ENCODE results near the gene TRIO. TPM values are rescaled to one million over a fixed set of nuclear protein-coding genes. Genes with fewer than 3 reads are reported as not detected.

The TRIO gene
- polyA plus RNA-seq, 1 of the 3 experiments (the other 2 are of a cell fraction): 229 TPM

DNA sequence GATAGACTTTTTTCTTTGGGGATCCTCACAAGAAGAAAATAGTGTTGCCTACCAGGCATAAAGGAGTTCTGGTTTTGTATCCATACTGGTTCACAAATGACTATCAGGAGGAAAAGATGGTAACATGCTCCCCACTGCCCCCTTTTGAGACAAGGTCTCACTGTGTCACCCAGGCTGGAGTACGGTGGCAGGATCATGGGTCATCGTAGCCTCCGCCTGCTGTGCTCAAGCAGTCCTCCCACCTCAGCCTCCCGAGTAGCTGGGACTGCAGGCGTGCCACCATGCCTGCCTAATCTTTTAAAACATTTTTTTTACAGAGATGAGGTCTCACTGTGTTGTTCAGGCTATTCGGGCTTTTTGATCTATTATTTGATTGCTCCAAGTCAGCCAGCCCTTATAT lies 99.3 kb downstream of the TRIO start:
- WGBS (ENCODE audit: low lambda C conversion rate): 90% methylated on average over 6 of the region's 6 CpGs
- Histone ChIP-seq H3K27ac (ENCODE audit: low read depth in 2 of 2, low read length in 1 of 2) (no peak overlapping the region), H2AFZ (ENCODE audit: low read depth) (no peak overlapping the region), H3K79me2 (ENCODE audit: insufficient read depth) (peaks cover 100% of the 10 kb centered on the region), H3F3A (replicated peaks; ENCODE audit: insufficient read depth) (no peaks in the 10 kb centered on the region), H3K4me3 (ENCODE audit: low read depth in 2 of 2, low read length in 1 of 2) (no peak overlapping the region), H3K27me3 (ENCODE audit: insufficient read depth) (no peaks in the 10 kb centered on the region), H3K9me3 (no peaks in the 10 kb centered on the region), H4K20me1 (ENCODE audit: insufficient read depth) (peaks cover 100% of the 10 kb centered on the region), H3K36me3 (replicated peaks in 1 of 2; ENCODE audit: control insufficient read depth in 1 of 2, insufficient read depth in 2 of 2, low read length in 1 of 2) (no peaks in the 10 kb centered on the region), H3K4me1 (ENCODE audit: control insufficient read depth in 1 of 2, insufficient read depth in 2 of 2, low read depth in 1 of 2, low read length in 1 of 2) (peaks cover 58 to 61% of the 10 kb centered on the region in 2 experiments), H3K9me2 (no peaks in the 10 kb centered on the region), H3K4me2 (no peak overlapping the region), H3K9ac (no peak overlapping the region)
- DNase-seq: no peak
- TF ChIP-seq, protein P1, sequence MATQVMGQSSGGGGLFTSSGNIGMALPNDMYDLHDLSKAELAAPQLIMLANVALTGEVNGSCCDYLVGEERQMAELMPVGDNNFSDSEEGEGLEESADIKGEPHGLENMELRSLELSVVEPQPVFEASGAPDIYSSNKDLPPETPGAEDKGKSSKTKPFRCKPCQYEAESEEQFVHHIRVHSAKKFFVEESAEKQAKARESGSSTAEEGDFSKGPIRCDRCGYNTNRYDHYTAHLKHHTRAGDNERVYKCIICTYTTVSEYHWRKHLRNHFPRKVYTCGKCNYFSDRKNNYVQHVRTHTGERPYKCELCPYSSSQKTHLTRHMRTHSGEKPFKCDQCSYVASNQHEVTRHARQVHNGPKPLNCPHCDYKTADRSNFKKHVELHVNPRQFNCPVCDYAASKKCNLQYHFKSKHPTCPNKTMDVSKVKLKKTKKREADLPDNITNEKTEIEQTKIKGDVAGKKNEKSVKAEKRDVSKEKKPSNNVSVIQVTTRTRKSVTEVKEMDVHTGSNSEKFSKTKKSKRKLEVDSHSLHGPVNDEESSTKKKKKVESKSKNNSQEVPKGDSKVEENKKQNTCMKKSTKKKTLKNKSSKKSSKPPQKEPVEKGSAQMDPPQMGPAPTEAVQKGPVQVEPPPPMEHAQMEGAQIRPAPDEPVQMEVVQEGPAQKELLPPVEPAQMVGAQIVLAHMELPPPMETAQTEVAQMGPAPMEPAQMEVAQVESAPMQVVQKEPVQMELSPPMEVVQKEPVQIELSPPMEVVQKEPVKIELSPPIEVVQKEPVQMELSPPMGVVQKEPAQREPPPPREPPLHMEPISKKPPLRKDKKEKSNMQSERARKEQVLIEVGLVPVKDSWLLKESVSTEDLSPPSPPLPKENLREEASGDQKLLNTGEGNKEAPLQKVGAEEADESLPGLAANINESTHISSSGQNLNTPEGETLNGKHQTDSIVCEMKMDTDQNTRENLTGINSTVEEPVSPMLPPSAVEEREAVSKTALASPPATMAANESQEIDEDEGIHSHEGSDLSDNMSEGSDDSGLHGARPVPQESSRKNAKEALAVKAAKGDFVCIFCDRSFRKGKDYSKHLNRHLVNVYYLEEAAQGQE (IDR thresholded peaks at IDR 0.05; ENCODE audit: low read depth, low read length): no peak
- CTCF ChIA-PET: interaction anchor here (1.4 kb wide), 1 partner anchor 134 kb away, joined by 3 read pairs; no protein-coding TSS in a partner anchor
- POLR2A ChIA-PET: no interaction called here

DNA sequence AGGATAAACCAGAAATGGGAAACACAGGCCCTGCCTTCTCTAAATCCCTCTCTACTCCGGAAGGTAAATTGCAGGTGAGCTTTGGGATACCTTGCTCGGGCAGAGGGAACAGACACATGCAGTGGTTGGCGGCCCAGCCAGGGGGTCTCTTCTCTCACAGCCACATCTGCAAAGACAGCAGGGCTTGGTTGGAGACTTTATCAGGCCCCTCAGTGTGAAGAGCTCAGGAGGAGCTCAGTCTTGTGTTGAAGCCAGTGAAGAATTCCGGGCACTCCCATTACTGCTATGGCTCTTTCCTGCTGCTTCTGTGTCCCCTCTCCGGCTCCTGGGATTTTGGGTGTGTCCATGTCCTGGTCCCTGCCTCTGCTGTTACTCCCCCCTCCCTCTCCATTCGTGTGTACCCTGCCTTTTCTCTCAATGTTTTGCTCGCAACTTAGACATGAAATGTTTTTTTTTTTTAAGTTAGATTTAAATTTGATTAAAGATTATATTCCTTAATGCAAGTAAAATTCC lies 99.8 kb downstream of the TRIO start:
- Histone ChIP-seq H3K79me2 (ENCODE audit: insufficient read depth) (peaks cover 100% of the 10 kb centered on the region), H3K4me1 (ENCODE audit: control insufficient read depth in 1 of 2, insufficient read depth in 2 of 2, low read depth in 1 of 2, low read length in 1 of 2) (peaks cover 55 to 56% of the 10 kb centered on the region in 2 experiments)
- no peak for TF ChIP-seq YY1 (IDR thresholded peaks at IDR 0.05; ENCODE audit: low read depth)
- no peak for TF ChIP-seq FOXJ3 (CRISPR knock-in tag; IDR thresholded peaks at IDR 0.05)
- no peak for TF ChIP-seq SMC3 (IDR thresholded peaks at IDR 0.05; ENCODE audit: low read depth, low read length)
- TF ChIP-seq, protein P2, sequence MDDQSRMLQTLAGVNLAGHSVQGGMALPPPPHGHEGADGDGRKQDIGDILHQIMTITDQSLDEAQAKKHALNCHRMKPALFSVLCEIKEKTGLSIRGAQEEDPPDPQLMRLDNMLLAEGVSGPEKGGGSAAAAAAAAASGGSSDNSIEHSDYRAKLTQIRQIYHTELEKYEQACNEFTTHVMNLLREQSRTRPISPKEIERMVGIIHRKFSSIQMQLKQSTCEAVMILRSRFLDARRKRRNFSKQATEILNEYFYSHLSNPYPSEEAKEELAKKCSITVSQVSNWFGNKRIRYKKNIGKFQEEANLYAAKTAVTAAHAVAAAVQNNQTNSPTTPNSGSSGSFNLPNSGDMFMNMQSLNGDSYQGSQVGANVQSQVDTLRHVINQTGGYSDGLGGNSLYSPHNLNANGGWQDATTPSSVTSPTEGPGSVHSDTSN (IDR thresholded peaks at IDR 0.05): no peak
- no peak for TF ChIP-seq RXRA (IDR thresholded peaks at IDR 0.05; ENCODE audit: borderline replicate concordance, low read depth)
- TF ChIP-seq NFIC (IDR thresholded peaks at IDR 0.05; ENCODE audit: borderline replicate concordance): no peak
- TF ChIP-seq MEF2A (IDR thresholded peaks at IDR 0.05; ENCODE audit: borderline replicate concordance, low read depth): no peak
- TF ChIP-seq TEAD4 (IDR thresholded peaks at IDR 0.05; ENCODE audit: borderline replicate concordance, insufficient read depth): no peak
- TF ChIP-seq RCOR1 (IDR thresholded peaks at IDR 0.05; ENCODE audit: low read length): no peak
- TF ChIP-seq TCF12 (IDR thresholded peaks at IDR 0.05): no peak
- TF ChIP-seq RFX5 (IDR thresholded peaks at IDR 0.05; ENCODE audit: low read length): no peak
- TF ChIP-seq SIN3A (IDR thresholded peaks at IDR 0.05; ENCODE audit: borderline replicate concordance, low read depth, low read length): no peak
- TF ChIP-seq, protein P3, sequence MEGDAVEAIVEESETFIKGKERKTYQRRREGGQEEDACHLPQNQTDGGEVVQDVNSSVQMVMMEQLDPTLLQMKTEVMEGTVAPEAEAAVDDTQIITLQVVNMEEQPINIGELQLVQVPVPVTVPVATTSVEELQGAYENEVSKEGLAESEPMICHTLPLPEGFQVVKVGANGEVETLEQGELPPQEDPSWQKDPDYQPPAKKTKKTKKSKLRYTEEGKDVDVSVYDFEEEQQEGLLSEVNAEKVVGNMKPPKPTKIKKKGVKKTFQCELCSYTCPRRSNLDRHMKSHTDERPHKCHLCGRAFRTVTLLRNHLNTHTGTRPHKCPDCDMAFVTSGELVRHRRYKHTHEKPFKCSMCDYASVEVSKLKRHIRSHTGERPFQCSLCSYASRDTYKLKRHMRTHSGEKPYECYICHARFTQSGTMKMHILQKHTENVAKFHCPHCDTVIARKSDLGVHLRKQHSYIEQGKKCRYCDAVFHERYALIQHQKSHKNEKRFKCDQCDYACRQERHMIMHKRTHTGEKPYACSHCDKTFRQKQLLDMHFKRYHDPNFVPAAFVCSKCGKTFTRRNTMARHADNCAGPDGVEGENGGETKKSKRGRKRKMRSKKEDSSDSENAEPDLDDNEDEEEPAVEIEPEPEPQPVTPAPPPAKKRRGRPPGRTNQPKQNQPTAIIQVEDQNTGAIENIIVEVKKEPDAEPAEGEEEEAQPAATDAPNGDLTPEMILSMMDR (IDR thresholded peaks at IDR 0.05): no peak
- no peak for TF ChIP-seq EZH2phosphoT487 (IDR thresholded peaks at IDR 0.05; ENCODE audit: borderline replicate concordance, low read depth)
- TF ChIP-seq, protein P4, sequence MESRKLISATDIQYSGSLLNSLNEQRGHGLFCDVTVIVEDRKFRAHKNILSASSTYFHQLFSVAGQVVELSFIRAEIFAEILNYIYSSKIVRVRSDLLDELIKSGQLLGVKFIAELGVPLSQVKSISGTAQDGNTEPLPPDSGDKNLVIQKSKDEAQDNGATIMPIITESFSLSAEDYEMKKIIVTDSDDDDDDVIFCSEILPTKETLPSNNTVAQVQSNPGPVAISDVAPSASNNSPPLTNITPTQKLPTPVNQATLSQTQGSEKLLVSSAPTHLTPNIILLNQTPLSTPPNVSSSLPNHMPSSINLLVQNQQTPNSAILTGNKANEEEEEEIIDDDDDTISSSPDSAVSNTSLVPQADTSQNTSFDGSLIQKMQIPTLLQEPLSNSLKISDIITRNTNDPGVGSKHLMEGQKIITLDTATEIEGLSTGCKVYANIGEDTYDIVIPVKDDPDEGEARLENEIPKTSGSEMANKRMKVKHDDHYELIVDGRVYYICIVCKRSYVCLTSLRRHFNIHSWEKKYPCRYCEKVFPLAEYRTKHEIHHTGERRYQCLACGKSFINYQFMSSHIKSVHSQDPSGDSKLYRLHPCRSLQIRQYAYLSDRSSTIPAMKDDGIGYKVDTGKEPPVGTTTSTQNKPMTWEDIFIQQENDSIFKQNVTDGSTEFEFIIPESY (IDR thresholded peaks at IDR 0.05; ENCODE audit: borderline replicate concordance, low read depth): no peak
- TF ChIP-seq GATA2 (CRISPR knock-in tag; IDR thresholded peaks at IDR 0.05): no peak
- no peak for TF ChIP-seq JUND (IDR thresholded peaks at IDR 0.05)
- TF ChIP-seq EP300 (IDR thresholded peaks at IDR 0.05; ENCODE audit: borderline replicate concordance in 1 of 2, low read depth in 1 of 2, low read length in 1 of 2): no peak

More for the DNA sequence above, 99.8 kb downstream of the TRIO start:
- no peak overlapping the region for H2AFZ ChIP-seq (ENCODE audit: low read depth)
- no peak overlapping the region for H3K9ac ChIP-seq
- no peak overlapping the region for H3K4me3 ChIP-seq (ENCODE audit: low read depth in 2 of 2, low read length in 1 of 2)
- H3K9me3 ChIP-seq: no peaks in the 10 kb centered on the region
- no peaks in the 10 kb centered on the region for H3F3A ChIP-seq (replicated peaks; ENCODE audit: insufficient read depth)
- no peak for DNase-seq
- no peak overlapping the region for H3K27ac ChIP-seq (ENCODE audit: low read depth in 2 of 2, low read length in 1 of 2)
- H4K20me1 ChIP-seq (ENCODE audit: insufficient read depth): peaks cover 100% of the 10 kb centered on the region
- CTCF ChIA-PET: interaction anchor here (1.2 kb wide), 1 partner anchor 16 kb away, joined by 3 read pairs; no protein-coding TSS in a partner anchor
- POLR2A ChIA-PET: no interaction called here
- no peaks in the 10 kb centered on the region for H3K36me3 ChIP-seq (replicated peaks in 1 of 2; ENCODE audit: control insufficient read depth in 1 of 2, insufficient read depth in 2 of 2, low read length in 1 of 2)
- no peaks in the 10 kb centered on the region for H3K27me3 ChIP-seq (ENCODE audit: insufficient read depth)
- H3K9me2 ChIP-seq: no peaks in the 10 kb centered on the region
- WGBS (ENCODE audit: low lambda C conversion rate): 96% methylated on average over 6 of the region's 7 CpGs
- no peak overlapping the region for H3K4me2 ChIP-seq
